Heart left ventricle (tissue), 16 donors: ENCODE data around the gene ZNF17. TPM values are rescaled to one million over a fixed set of nuclear protein-coding genes. Genes with fewer than 3 reads are reported as not detected.

Source experiments
- ATAC-seq, 4 donors: fragments of 200-7000 bp; cut with Tn5 transposase; one replicate each; pipeline ENCODE4 v1.9.1; 2020 to 2022; ENCODE audit warnings: moderate library complexity in 4 of 4, mild to moderate bottlenecking in 3 of 4, moderate number of reproducible peaks in 1 of 4
- DNase-seq, 5 donors: peaks; one replicate each; pipeline ENCODE4 v3.0.0-alpha.2; 2020
- H3K27ac ChIP-seq, 12 donors: fragments of 200-600 bp; sonication (generic) in 4 of 12; one replicate each; pipeline versions ENCODE4 v1.5.0 to v1.8.0; 2016 to 2022; ENCODE audit warnings: mild to moderate bottlenecking in 2 of 12
- H3K27me3 ChIP-seq, 9 donors: fragments of 200-600 bp; sonication (generic) in 2 of 9; one replicate each; pipeline versions ENCODE4 v1.5.1 to v1.8.0; 2016 to 2022; ENCODE audit warnings: mild to moderate bottlenecking in 3 of 9
- H3K36me3 ChIP-seq, 9 donors: fragments of 200-600 bp; sonication (generic) in 2 of 9; one replicate each; pipeline versions ENCODE4 v1.5.0 to v1.8.0; 2018 to 2022; ENCODE audit warnings: mild to moderate bottlenecking in 2 of 9
- H3K4me1 ChIP-seq, 12 donors: fragments of 200-600 bp; sonication (generic) in 4 of 12; one replicate each; pipeline versions ENCODE4 v1.5.0 to v1.8.0; 2016 to 2022; ENCODE audit warnings: mild to moderate bottlenecking in 3 of 12
- H3K4me3 ChIP-seq, 12 donors: fragments of 200-600 bp; sonication (generic) in 4 of 12; one replicate each; pipeline versions ENCODE4 v1.5.0 to v1.8.0; 2017 to 2022; ENCODE audit warnings: mild to moderate bottlenecking in 9 of 12, moderate library complexity in 4 of 12
- H3K9me3 ChIP-seq, 12 donors: fragments of 200-600 bp; sonication (generic) in 4 of 12; one replicate each; pipeline versions ENCODE4 v1.5.0 to v1.8.0; 2016 to 2022; ENCODE audit warnings: mild to moderate bottlenecking in 1 of 12
- CTCF ChIP-seq, 12 donors: fragments of 200-600 bp; sonication (generic) in 4 of 12; IDR thresholded peaks; one replicate each; pipeline versions ENCODE4 v1.5.0 to v1.8.0; 2018 to 2022; ENCODE audit warnings: antibody characterized with exemption in 12 of 12, mild to moderate bottlenecking in 5 of 12
- POLR2A ChIP-seq, 2 donors: fragments of 450-650 bp; IDR thresholded peaks; one replicate each; pipeline ENCODE4 v1.6.1; 2017; ENCODE audit warnings: antibody characterized with exemption in 2 of 2, mild to moderate bottlenecking in 2 of 2, moderate library complexity in 2 of 2
- WGBS, 4 donors: extraction: QIAGEN DNeasy Blood & Tissue Kit in 2 of 4; methylation state at CpG; one replicate each; pipeline versions ENCODE4 v1.1.5 to v1.1.7; 2013 to 2018; 5-methylcytosine and 5-hydroxymethylcytosine counted together
- intact Hi-C, 10 donors: fragments of 100-400 bp; cut with DNase I; formaldehyde crosslinking; loops; one replicate each; pipeline versions ENCODE4 v1.11.1 to v1.14.2; 2022
- polyA plus RNA-seq, 2 donors: library from polyadenylated mRNA; stranded (reverse); fragments of 200-250 nt; gene quantifications; one replicate each; pipeline ENCODE4 v1.2.3, GENCODE V29; 2013
- total RNA-seq, 9 donors: library from RNA; depleted of rRNA in 2 of 9; stranded (reverse); fragments of >200 nt in 2 of 9; fragmentation: NEBNext Ultra II Directional in 3 of 9; extraction: Animal tissue kit (Norgen Biotek cat#: 25700) in 3 of 9; gene quantifications; one replicate each; pipeline versions ENCODE4 v1.1.0 to v1.2.4, GENCODE V29; 2016 to 2023
- donor health status: ischemic (EF 13 %, LVEDD 7.1; RV severe dilation, severe dysfunction).
- donor health status: healthy with polysubstance abuse.
- donor health status: DM: no; HTN: yes; CAD: no.
- donor health status: DM: no; HTN: no; CAD: no.
- donor health status: ischemic (EF 25% LVEDD 6.9; RV normal size, moderate dysfunction).
- donor health status: ischemic (EF 25% LVEDD 5.7; RV mildly dilated, moderate dysfunction).
- donor health status: healthy.
- donor health status: DM: yes; HTN: yes; CAD: no.
- donor health status: ischemic (EF 35%, LVEDD 5.7; RV mildly dilated, moderate dysfunction).
- donor health status: nonischemic (EF 11% LVEDD 7.7; RV severe dilation, severe dysfunction).
- donor health status: DM: yes; HTN: yes; CAD: no.
- donor health status: PGD.
- donor health status: ischemic (EF 29% LVEDD 5.4; RV normal size, mild dysfunction).
- donor health status: nonischemic (EF 23%, LVEDD 6.1; RV moderate dilation, normal function).

The ZNF17 gene
- total and polyA plus RNA-seq, 11 donors: 3.2 to 13.5 (median 8.8) TPM

- Histone ChIP-seq H3K4me3 (no peak overlapping the region), H3K27ac (no peak overlapping the region), H3K36me3 (peaks cover 0 to 24% (median 14%) of the 10 kb centered on the region in 9 donors), H3K4me1 (no peaks in the 10 kb centered on the region), H3K9me3 (peaks cover 0 to 69% (median 12%) of the 10 kb centered on the region in 12 donors), H3K27me3 (no peaks in the 10 kb centered on the region)
- TF ChIP-seq POLR2A (IDR thresholded peaks at IDR 0.05) (no peak), CTCF (IDR thresholded peaks at IDR 0.05) (no peak)
- WGBS, 4 donors: 68 to 84% (median 80%) methylated on average over 5 of the region's 5 CpGs
- intact Hi-C loops: no loop called here
- DNase-seq (no peak), ATAC-seq (no peak)
These were observed 32.2 kb downstream of the ZNF17 start for GRCh38 chr19:57443121-57443696.

- TF ChIP-seq CTCF (IDR thresholded peaks at IDR 0.05) (no peak), POLR2A (IDR thresholded peaks at IDR 0.05) (no peak)
- ATAC-seq: no peak
- H3K9me3 ChIP-seq: peaks cover 0 to 90% (median 2%) of the 10 kb centered on the region in 12 donors
- peaks cover 0 to 11% (median 0%) of the 10 kb centered on the region in 9 donors for H3K36me3 ChIP-seq
- no peaks in the 10 kb centered on the region for H3K27me3 ChIP-seq
- H3K4me1 ChIP-seq: no peaks in the 10 kb centered on the region
- intact Hi-C loops: no loop called here
- no peak overlapping the region for H3K27ac ChIP-seq
- WGBS, 4 donors: 94 to 97% (median 96%) methylated on average over 3 of the region's 3 CpGs
- no peak overlapping the region for H3K4me3 ChIP-seq
- DNase-seq: no peak
These were observed 41.3 kb downstream of the ZNF17 start for GRCh38 chr19:57452307-57452706.

DNA sequence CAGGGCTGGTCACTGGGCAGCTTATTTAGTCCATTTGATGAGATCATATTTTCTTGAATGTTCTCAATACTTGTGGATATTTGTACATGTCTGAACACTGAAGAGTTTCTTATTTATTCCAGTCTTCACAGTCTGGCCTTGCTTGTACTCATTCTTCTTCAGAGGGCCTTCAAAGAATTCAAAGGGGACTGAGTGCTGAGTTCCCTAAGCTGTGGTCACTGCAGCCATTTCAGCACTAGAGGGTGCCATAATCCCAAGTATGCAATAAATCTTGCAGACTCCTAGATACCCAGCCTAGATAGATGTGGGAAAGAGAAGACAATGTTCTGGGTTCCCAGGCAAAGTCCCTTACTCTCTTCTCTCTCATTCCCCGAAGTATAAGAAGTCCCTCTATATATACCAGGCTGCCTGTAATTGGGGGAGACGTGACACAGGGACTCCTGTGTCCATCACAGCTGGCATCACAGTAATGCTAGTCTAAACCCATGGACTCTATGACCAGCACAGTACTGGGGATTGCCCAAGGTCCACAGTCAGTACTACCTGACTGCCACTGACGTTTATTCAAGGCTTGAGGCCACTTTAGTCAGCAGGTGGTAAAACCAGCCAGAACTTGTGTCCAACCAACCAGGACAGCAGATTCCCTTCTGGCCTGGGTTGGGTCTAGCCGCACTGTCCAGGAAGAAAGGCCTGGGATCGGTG, 54.9 kb downstream of the ZNF17 start:
- ATAC-seq (peak; percentile 39 to 75 (median 72)), DNase-seq (no peak)
- Histone ChIP-seq H3K27ac (peak overlapping the region in 9 of 12 donors; percentile 39 to 75 (median 53)), H3K4me3 (no peak overlapping the region), H3K4me1 (peaks cover 0 to 17% (median 4%) of the 10 kb centered on the region in 12 donors), H3K9me3 (peaks cover 0 to 99% (median 67%) of the 10 kb centered on the region in 12 donors), H3K27me3 (no peaks in the 10 kb centered on the region), H3K36me3 (peaks cover 0 to 42% (median 5%) of the 10 kb centered on the region in 9 donors)
- intact Hi-C loops: no loop called here
- TF ChIP-seq POLR2A (IDR thresholded peaks at IDR 0.05): no peak
- peak in 11 of 12 donors; percentile 20 to 54 (median 37) for TF ChIP-seq CTCF (IDR thresholded peaks at IDR 0.05)
- WGBS, 4 donors: 63 to 82% (median 70%) methylated on average over 5 of the region's 5 CpGs

DNA sequence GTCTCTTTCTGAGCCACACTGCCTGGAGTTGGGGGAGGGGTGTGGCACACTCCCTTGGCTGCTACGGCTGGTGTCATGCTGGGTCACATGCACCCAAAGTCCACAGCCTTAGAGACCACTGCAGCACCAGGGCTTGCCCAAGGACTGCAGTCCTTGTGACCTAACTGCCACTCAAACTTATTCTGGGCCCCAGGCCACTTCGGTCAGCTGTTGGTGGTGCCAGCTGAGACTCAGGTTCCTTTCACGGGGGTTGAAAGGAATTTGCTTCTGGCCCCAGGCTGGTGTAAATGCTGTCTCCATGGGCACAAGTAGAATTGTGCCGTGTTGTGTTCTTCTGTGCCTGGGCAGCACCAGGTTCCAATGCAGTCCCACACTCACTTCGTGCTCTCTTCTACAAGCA, 55.5 kb downstream of the ZNF17 start:
- Histone ChIP-seq H3K27ac (peak overlapping the region in 9 of 12 donors; percentile 40 to 75 (median 55)), H3K4me1 (peaks cover 0 to 17% (median 4%) of the 10 kb centered on the region in 12 donors), H3K36me3 (peaks cover 0 to 48% (median 5%) of the 10 kb centered on the region in 9 donors), H3K4me3 (no peak overlapping the region), H3K27me3 (no peaks in the 10 kb centered on the region), H3K9me3 (peaks cover 0 to 99% (median 71%) of the 10 kb centered on the region in 12 donors)
- peak in 4 of 5 donors; percentile 59 to 80 (median 68) for DNase-seq
- ATAC-seq: peak; percentile 95 to 97 (median 96)
- no peak for TF ChIP-seq CTCF (IDR thresholded peaks at IDR 0.05)
- TF ChIP-seq POLR2A (IDR thresholded peaks at IDR 0.05): no peak
- intact Hi-C loops: no loop called here
- WGBS, 4 donors: 52 to 78% (median 67%) methylated on average over 5 of the region's 5 CpGs
